GM21619 (cell line): ENCODE measurements around the gene PURB.
"Not testable (repeated sequence)": the region's sequence is repeated elsewhere in the genome, so short reads cannot be mapped to it uniquely, and the experiment has no call there.

Source experiments
- ATAC-seq: cut with Tn5 transposase; IDR thresholded peaks from one replicate; pipeline ENCODE4 v1.9.1; 2021; ENCODE audit not compliant: unreplicated experiment

The PURB gene

GRCh38 chr7:44893710-44894234 is 8.4 kb upstream of the PURB start:
- ATAC-seq: no peak

GRCh38 chr7:44891791-44892190 is 6.5 kb upstream of the PURB start:
- ATAC-seq: no peak

GRCh38 chr7:44891372-44891771 is 6.0 kb upstream of the PURB start:
- ATAC-seq: no peak

DNA sequence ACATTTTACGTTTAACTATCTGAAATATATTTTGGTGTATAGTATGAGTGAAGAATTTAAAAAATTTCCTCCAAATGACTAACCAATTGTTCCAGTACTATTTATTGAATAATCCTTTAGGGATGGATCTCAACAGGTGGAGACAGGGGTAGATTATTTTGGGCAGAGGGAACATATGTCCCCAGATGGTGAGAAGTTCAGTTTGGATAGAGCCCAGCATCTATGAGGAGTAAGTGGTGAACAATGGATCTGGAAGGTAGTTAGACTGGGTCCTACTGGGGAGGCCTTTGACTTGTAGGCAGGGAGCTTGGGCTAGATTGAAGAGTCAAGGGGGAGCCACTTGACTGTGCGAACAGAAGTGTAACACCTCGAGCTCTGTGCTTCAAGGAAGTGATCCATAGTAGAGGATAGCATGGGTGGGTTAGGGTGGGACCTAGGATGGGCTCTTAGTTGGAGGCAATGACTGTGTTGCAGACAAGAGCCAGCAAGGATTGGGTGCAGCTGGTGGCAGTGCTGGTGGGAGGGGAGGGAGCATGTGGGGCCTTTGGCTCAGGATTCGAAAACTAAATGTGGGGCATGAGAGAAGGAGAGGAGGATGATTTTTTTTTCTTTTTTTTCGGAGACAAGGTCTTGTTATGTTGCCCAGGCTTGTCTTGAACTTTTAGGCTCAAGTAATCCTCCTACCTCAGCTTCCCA is 3.9 kb upstream of the PURB start:
- no peak for ATAC-seq

- no peak for ATAC-seq
These were observed 2.0 kb upstream of the PURB start for GRCh38 chr7:44887293-44887692.

- ATAC-seq: peak; percentile 26
These were observed 523 bp downstream of the PURB start for GRCh38 chr7:44884621-44885393.

GRCh38 chr7:44883961-44884620 is 1.2 kb downstream of the PURB start:
- ATAC-seq: no peak

DNA sequence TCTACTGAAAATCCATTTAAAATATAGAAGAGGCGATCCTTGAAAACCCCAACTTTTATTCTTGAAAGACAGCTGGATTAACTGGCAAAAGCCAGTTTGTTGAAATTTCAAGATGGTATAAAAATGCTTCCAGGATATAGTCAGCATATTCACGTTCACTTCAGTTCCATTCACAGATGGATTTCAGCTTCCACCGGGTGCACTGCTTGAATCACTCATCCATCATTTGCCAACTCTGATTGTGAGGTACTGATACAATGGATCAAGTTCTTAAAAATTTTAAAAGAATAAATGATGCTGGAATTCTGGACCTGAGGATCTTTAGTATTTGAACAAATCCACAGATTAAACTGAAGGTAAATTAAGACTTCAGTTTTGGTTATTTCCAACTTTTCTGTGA is 2.4 kb downstream of the PURB start:
- no peak for ATAC-seq

- no peak for ATAC-seq
These were observed 3.7 kb downstream of the PURB start for GRCh38 chr7:44881610-44882009.

GRCh38 chr7:44881066-44881600 is 4.2 kb downstream of the PURB start:
- no peak for ATAC-seq

DNA sequence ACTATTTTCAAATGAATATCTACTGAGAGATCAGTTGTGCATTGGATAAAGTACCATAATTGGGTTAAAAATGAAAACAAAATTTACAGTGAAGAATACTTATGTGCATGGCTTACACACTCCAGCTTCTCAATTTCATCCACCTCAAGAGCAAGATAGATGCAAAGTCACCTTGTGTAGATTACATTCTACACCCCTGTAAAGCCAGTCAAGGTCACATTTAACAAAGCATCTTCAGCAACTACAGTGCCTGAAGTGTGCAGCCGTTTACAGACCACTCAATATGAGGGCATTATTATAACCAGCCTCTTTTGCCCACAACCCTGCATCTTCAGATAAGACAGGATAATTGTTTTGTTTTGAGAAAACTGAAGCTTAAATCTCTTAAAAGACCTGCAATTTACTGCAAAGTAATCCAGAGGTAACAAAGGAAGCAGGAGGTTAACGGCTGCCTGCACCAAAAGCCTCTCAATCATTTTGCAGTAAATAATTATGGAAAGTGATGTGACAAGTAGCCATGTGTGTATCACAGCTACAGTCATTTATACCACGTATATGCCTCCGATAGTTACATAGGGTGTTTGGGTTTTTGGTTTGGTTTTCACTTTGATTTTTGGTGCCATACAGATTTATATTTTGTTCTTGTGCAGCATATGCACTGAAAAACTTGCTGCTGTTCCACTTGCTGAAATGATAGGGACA is 4.9 kb downstream of the PURB start:
- no peak for ATAC-seq

DNA sequence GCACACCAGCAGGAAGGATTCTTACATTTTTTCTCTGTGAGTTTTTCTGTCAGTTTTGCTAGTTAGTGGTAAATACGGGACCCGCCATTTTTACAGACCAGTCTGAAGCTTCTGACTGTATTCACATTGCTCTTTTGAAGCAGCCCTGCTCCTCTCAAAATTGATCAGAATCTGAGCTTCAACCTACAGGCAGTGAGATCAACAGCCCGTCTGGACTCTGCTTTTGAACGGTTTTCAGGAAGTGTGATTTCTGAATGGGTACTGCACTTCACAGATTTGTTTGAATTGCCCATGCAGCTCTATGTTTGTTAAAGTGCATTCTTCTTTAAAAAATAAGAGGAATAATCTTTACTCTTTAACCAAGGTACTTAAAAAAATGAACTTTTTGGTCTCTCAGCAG is 8.9 kb downstream of the PURB start:
- no peak for ATAC-seq

GRCh38 chr7:44875241-44875640 is 10.1 kb downstream of the PURB start:
- ATAC-seq: no peak

DNA sequence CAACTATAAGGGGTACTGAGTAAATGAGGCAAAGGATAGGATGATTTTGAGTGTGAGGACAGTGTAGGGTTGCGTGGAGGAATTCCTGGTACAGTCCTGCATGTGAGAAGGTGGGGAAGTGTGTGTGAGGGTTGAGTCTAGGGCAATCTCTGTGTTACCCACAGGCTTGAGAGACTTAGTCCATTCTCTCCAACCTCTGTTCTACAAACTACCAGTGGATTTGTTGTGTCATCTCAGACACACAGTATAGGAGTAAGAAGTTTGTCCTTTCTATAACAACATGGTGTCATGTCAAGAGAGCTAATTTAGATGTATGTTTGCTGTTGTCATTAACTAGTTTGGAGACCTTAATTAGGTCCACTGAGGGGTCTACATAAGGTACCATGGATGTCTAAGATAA is 12.5 kb downstream of the PURB start:
- no peak for ATAC-seq

- not testable (repeated sequence) for ATAC-seq
These were observed 13.4 kb downstream of the PURB start for GRCh38 chr7:44871918-44872317.

DNA sequence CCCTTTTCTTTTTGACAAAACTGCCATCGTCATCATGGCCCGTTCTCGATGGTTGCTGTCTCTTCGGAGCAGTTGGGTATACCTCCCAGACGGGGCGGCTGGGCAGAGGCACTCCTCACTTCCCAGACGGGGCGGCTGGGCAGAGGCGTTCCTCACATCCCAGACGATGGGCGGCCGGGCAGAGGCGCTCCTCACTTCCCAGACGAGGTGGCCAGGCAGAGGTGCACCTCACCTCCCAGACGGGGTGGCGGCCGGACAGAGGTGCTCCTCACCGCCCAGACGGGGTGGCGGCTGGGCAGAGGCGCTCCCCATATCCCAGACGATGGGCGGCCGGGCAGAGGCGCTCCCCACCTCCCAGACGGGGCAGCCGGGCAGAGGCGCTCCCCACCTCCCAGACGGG is 14.6 kb downstream of the PURB start:
- ATAC-seq: not testable (repeated sequence)

- ATAC-seq: not testable (repeated sequence)
These were observed 15.0 kb downstream of the PURB start for GRCh38 chr7:44870336-44870735.

DNA sequence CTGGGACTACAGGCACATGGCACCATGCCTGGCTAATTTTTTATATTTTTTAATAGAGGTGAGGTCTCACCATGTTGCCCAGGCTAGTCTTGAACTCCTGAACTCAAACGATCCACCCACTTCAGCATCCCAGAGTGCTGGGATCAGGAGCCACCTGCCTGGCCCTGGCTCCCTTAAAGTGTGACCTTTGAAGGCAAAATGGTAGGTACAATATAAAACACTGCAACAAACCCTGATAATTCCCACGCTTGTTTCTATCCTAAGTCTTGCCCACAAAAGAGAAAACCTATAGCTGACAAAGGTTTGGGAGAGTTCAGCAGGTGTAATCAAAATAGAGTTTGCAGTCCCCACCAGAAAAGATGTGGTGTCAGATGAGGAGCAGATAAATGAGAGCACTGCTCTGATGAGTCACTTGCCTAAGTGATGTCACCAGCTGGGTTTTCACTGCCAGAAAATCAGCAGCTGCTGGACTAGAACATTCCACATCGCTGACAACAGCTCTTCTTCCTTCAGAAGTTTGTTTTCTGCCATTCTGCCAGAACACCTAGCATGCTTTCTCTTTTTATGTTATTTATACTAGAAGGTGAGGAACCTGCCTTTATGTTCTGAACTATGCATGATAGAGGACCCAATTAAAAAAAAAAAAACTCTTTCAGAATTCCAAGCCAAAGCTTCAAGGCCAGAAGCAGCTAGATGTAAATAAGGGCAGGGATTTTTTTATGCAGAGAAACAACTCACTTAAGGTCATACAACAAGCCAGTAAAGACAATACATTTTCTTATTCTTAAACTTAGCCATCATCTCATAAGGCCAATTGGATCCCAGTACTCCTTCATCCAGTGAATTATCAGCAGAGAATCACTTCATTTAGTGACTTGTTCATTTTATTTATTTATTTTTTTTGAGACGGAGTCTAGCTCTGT is 18.0 kb downstream of the PURB start:
- ATAC-seq: no peak

DNA sequence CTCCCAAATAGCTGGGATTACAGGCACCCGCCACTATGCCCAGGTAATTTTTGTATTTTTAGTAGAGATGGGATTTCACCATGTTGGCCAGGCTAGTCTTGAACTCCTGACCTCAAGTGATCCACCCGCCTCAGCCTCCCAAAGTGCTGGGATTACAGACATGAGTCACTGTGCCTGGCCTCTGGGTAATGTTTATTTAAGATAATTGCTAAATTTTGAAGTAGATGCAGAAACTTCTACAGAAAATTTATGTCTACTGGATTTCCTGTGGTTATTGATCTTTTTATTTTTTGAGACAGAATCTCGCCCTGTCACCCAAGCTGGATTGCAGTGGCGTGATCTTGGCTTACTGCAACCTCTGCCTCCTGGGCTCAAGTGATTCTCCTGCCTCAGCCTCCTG is 23.4 kb downstream of the PURB start:
- not testable (repeated sequence) for ATAC-seq

DNA sequence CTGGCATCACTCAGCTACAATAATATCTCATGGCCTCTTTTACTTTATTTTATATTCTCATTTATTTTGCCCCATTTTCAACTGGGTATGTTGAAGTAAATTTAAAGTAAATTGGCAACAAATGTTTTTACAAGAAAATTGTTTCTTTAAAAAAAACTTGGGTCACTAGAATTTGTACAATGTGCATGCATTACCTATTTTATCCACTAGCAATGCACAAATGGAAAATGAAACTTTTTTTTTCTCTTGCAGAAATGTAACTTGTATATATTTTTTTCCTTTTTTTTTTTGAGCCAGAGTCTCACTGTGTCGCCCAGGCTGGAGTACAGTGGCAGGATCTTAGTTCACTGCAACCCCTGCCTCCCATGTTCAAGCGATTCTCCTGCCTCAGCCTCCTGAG is 27.2 kb downstream of the PURB start:
- ATAC-seq: no peak
